Right atrium auricular region (tissue), 2 donors: ENCODE measurements around the gene PRKAG2. TPM values are rescaled to one million over a fixed set of nuclear protein-coding genes. Genes with fewer than 3 reads are reported as not detected.

Experiments
- DNase-seq: peaks from one replicate; pipeline ENCODE4 v3.0.0-alpha.2; 2019; ENCODE audit warnings: low spot score
- H3K27ac ChIP-seq, 2 donors: fragments of 200-600 bp; sonication (generic); 1 replicate in 1 of 2; 2 replicates in 1 of 2; pipeline ENCODE4 v1.5.1; 2016 to 2019
- H3K27me3 ChIP-seq, 2 donors: fragments of 200-600 bp; sonication (generic); one replicate each; pipeline versions ENCODE4 v1.5.1 to v1.6.0; 2017 to 2019
- H3K36me3 ChIP-seq: fragments of 200-600 bp; sonication (generic); one replicate; pipeline ENCODE4 v1.5.1; 2016
- H3K4me1 ChIP-seq, 2 donors: fragments of 200-600 bp; sonication (generic); one replicate each; pipeline versions ENCODE4 v1.5.1 to v1.6.0; 2017 to 2019
- H3K4me3 ChIP-seq, 2 donors: fragments of 200-600 bp; sonication (generic); 1 replicate in 1 of 2; 2 replicates in 1 of 2; pipeline ENCODE4 v1.5.1; 2017 to 2019; ENCODE audit warnings: mild to moderate bottlenecking in 1 of 2, moderate library complexity in 1 of 2
- H3K9me3 ChIP-seq, 2 donors: fragments of 200-600 bp; sonication (generic); one replicate each; pipeline ENCODE4 v1.5.1; 2019
- CTCF ChIP-seq, 2 donors: fragments of 200-600 bp; sonication (generic); IDR thresholded peaks; one replicate each; pipeline ENCODE4 v1.5.1; 2019; ENCODE audit warnings: antibody characterized with exemption in 2 of 2
- total RNA-seq, 2 donors: library from RNA; depleted of rRNA; stranded (reverse); fragments of >200 nt; gene quantifications; one replicate each; pipeline ENCODE4 v1.1.0, GENCODE V29; 2016

PRKAG2 gene
- total RNA-seq, 2 donors from 2014 or later: 133 to 177 TPM

GRCh38 chr7:151726652-151727578 lies 150.0 kb downstream of the PRKAG2 start:
- H3K4me3 ChIP-seq: no peak overlapping the region
- H3K4me1 ChIP-seq: peaks cover 0 to 86% of the 10 kb centered on the region in 2 donors
- TF ChIP-seq CTCF (IDR thresholded peaks at IDR 0.05): no peak
- no peaks in the 10 kb centered on the region for H3K36me3 ChIP-seq
- peak overlapping the region; percentile 87 to 91 for H3K27ac ChIP-seq
- H3K9me3 ChIP-seq: no peaks in the 10 kb centered on the region
- no peak for DNase-seq
- H3K27me3 ChIP-seq: no peaks in the 10 kb centered on the region

GRCh38 chr7:151725844-151726651 lies 150.9 kb downstream of the PRKAG2 start:
- H3K4me3 ChIP-seq: no peak overlapping the region
- H3K9me3 ChIP-seq: no peaks in the 10 kb centered on the region
- TF ChIP-seq CTCF (IDR thresholded peaks at IDR 0.05): no peak
- DNase-seq: no peak
- H3K36me3 ChIP-seq: no peaks in the 10 kb centered on the region
- peaks cover 0 to 92% of the 10 kb centered on the region in 2 donors for H3K4me1 ChIP-seq
- H3K27me3 ChIP-seq: no peaks in the 10 kb centered on the region
- H3K27ac ChIP-seq: peak overlapping the region; percentile 87 to 91

- Histone ChIP-seq H3K36me3 (no peaks in the 10 kb centered on the region), H3K27me3 (no peaks in the 10 kb centered on the region), H3K4me1 (peaks cover 0 to 92% of the 10 kb centered on the region in 2 donors), H3K4me3 (no peak overlapping the region), H3K27ac (peak overlapping the region; percentile 87 to 91), H3K9me3 (no peaks in the 10 kb centered on the region)
- no peak for TF ChIP-seq CTCF (IDR thresholded peaks at IDR 0.05)
- DNase-seq: no peak
These were observed 151.9 kb downstream of the PRKAG2 start for GRCh38 chr7:151724920-151725584.

- no peak for TF ChIP-seq CTCF (IDR thresholded peaks at IDR 0.05)
- no peaks in the 10 kb centered on the region for H3K27me3 ChIP-seq
- H3K4me1 ChIP-seq: peaks cover 0 to 92% of the 10 kb centered on the region in 2 donors
- no peak overlapping the region for H3K4me3 ChIP-seq
- H3K9me3 ChIP-seq: no peaks in the 10 kb centered on the region
- H3K36me3 ChIP-seq: no peaks in the 10 kb centered on the region
- peak overlapping the region; percentile 87 to 91 for H3K27ac ChIP-seq
- no peak for DNase-seq
These were observed 152.5 kb downstream of the PRKAG2 start for GRCh38 chr7:151724250-151724915.

- H3K9me3 ChIP-seq: no peaks in the 10 kb centered on the region
- H3K36me3 ChIP-seq: no peaks in the 10 kb centered on the region
- H3K27ac ChIP-seq: peak overlapping the region; percentile 87 to 91
- no peaks in the 10 kb centered on the region for H3K27me3 ChIP-seq
- no peak for DNase-seq
- no peak overlapping the region for H3K4me3 ChIP-seq
- no peak for TF ChIP-seq CTCF (IDR thresholded peaks at IDR 0.05)
- H3K4me1 ChIP-seq: peaks cover 0 to 93% of the 10 kb centered on the region in 2 donors
These were observed 153.6 kb downstream of the PRKAG2 start for GRCh38 chr7:151723321-151723720.
